GM23338 (cell line): ENCODE measurements around the gene RER1. TPM values are rescaled to one million over a fixed set of nuclear protein-coding genes. Genes with fewer than 3 reads are reported as not detected.

ENCODE experiments used
- ATAC-seq: fragments of 200-7000 bp; cut with Tn5 transposase; 3 replicates; pipeline ENCODE4 v1.9.1; 2020
- DNase-seq: peaks from one replicate; pipeline ENCODE4 v3.0.0-alpha.2; 2015; ENCODE audit warnings: low spot score
- H2AFZ ChIP-seq: fragments of 200-600 bp; sonication (generic); 2 replicates; pipeline ENCODE4 v1.8.0; 2016; ENCODE audit warnings: antibody characterized with exemption, mild to moderate bottlenecking, moderate library complexity
- H3F3A ChIP-seq: fragments of 200-600 bp; sonication (generic); replicated peaks from 2 replicates; pipeline ENCODE4 v1.8.0; 2017; ENCODE audit warnings: antibody characterized with exemption, mixed run types, low read depth
- H3K27ac ChIP-seq: fragments of 200-600 bp; sonication (generic); 2 replicates; pipeline ENCODE4 v1.6.1; 2016; ENCODE audit warnings: low read depth
- H3K27me3 ChIP-seq: fragments of 200-600 bp; sonication (generic); 2 replicates; pipeline ENCODE4 v1.8.0; 2016; ENCODE audit warnings: mild to moderate bottlenecking, mixed run types, moderate library complexity; ENCODE audit not compliant: insufficient read depth
- H3K36me3 ChIP-seq: fragments of 200-600 bp; sonication (generic); 2 replicates; pipeline ENCODE4 v1.8.0; 2016; ENCODE audit warnings: mild to moderate bottlenecking; ENCODE audit not compliant: insufficient read depth
- H3K4me1 ChIP-seq: fragments of 200-600 bp; sonication (generic); 2 replicates; pipeline ENCODE4 v1.8.0; 2016; ENCODE audit warnings: mild to moderate bottlenecking, moderate library complexity; ENCODE audit not compliant: insufficient read depth
- H3K4me2 ChIP-seq: fragments of 200-600 bp; sonication (generic); 2 replicates; pipeline ENCODE4 v1.7.1; 2017; ENCODE audit warnings: mixed run types
- H3K4me3 ChIP-seq: fragments of 200-600 bp; sonication (generic); 2 replicates; pipeline ENCODE4 v1.6.1; 2016; ENCODE audit warnings: mixed run types
- H3K79me2 ChIP-seq: fragments of 200-600 bp; sonication (generic); replicated peaks from 2 replicates; pipeline ENCODE4 v1.8.0; 2017; ENCODE audit warnings: mild to moderate bottlenecking; ENCODE audit not compliant: insufficient read depth
- H3K9me2 ChIP-seq: fragments of 200-600 bp; sonication (generic); 2 replicates; pipeline ENCODE4 v1.8.0; 2017; ENCODE audit not compliant: insufficient read depth
- H4K20me1 ChIP-seq: fragments of 200-600 bp; sonication (generic); replicated peaks from 2 replicates; pipeline ENCODE4 v1.8.0; 2017; ENCODE audit warnings: mild to moderate bottlenecking; ENCODE audit not compliant: insufficient read depth
- H3K27ac Mint-ChIP-seq: 2 replicates; pipeline ENCODE4 v1.8.0; 2020; ENCODE audit warnings: inconsistent platforms, mild to moderate bottlenecking, moderate library complexity, mixed read lengths
- H3K27me3 Mint-ChIP-seq: 3 replicates; pipeline ENCODE4 v1.8.0; 2022; ENCODE audit warnings: low read depth, mild to moderate bottlenecking, moderate library complexity, mixed read lengths, inconsistent platforms; ENCODE audit not compliant: insufficient read depth, poor library complexity
- H3K36me3 Mint-ChIP-seq: 3 replicates; pipeline ENCODE4 v1.8.0; 2021; ENCODE audit warnings: low read depth, mild to moderate bottlenecking, inconsistent platforms, moderate library complexity, mixed read lengths
- H3K4me1 Mint-ChIP-seq: 3 replicates; pipeline ENCODE4 v1.8.0; 2020; ENCODE audit warnings: mild to moderate bottlenecking, inconsistent platforms, mixed read lengths
- H3K4me3 Mint-ChIP-seq: 3 replicates; pipeline ENCODE4 v1.8.0; 2021; ENCODE audit warnings: moderate library complexity, mild to moderate bottlenecking, inconsistent platforms, mixed read lengths
- H3K9me3 Mint-ChIP-seq: 3 replicates; pipeline ENCODE4 v1.8.0; 2020; ENCODE audit warnings: moderate library complexity, mild to moderate bottlenecking, inconsistent platforms, mixed read lengths
- CTCF ChIP-seq, 2 experiments: fragments of 200-600 bp in 1 of 2; sonication (generic) in 1 of 2; conservative IDR thresholded peaks; 2 replicates each; pipeline versions ENCODE4 v1.5.1 to v1.6.1; 2016 to 2017; ENCODE audit warnings: antibody characterized with exemption in 2 of 2, low read depth in 2 of 2, mild to moderate bottlenecking in 2 of 2, moderate library complexity in 1 of 2
- ETS1 ChIP-seq: IDR thresholded peaks from 2 replicates; pipeline ENCODE4 v1.6.1; 2016; ENCODE audit warnings: antibody characterized with exemption
- EZH2 ChIP-seq: fragments of 200-600 bp; sonication (generic); IDR thresholded peaks from one replicate; pipeline ENCODE4 v1.8.0; 2017; ENCODE audit warnings: antibody characterized with exemption, mild to moderate bottlenecking, low read depth; ENCODE audit not compliant: unreplicated experiment
- EZH2phosphoT487 ChIP-seq: fragments of 200-600 bp; sonication (generic); IDR thresholded peaks from one replicate; pipeline ENCODE4 v1.8.1; 2018; ENCODE audit warnings: antibody characterized with exemption; ENCODE audit not compliant: unreplicated experiment
- REST ChIP-seq: IDR thresholded peaks from one replicate; pipeline ENCODE4 v1.6.1; 2018; ENCODE audit warnings: antibody characterized with exemption; ENCODE audit not compliant: unreplicated experiment
- ZNF114 ChIP-seq: fragments of 250-450 bp; sonication (Bioruptor Pico); IDR thresholded peaks from 2 replicates; pipeline ENCODE4 v1.5.0; 2020; ENCODE audit warnings: mild to moderate bottlenecking, moderate library complexity
- ZNF331 ChIP-seq: fragments of 250-450 bp; sonication (Bioruptor Pico); IDR thresholded peaks from 2 replicates; pipeline ENCODE4 v1.5.0; 2020; ENCODE audit warnings: low read depth, mild to moderate bottlenecking, moderate library complexity
- polyA plus RNA-seq: library from polyadenylated mRNA; unstranded; fragments of >200 nt; fragmentation: Nextera tagmentation; extraction: Ambion mirVana; gene quantifications from 2 replicates; pipeline ENCODE4 v1.2.1, GENCODE V29; 2016
- total RNA-seq: library from RNA; depleted of rRNA; stranded (reverse); fragments of >200 nt; shearing (Covaris generic); gene quantifications from 2 replicates; pipeline ENCODE4 v1.2.3, GENCODE V29; 2014

Gene RER1
- total and polyA plus RNA-seq, 2 experiments from 2014 or later, result 58.4 to 99.5 TPM

- no peak overlapping the region for H3K27ac Mint-ChIP-seq
- H3K36me3 Mint-ChIP-seq, result no peaks in the 10 kb centered on the region
- peak overlapping the region; percentile 68; the same call in 1 of the 2 replicates for H3K4me2 ChIP-seq
- H3K36me3 ChIP-seq, result no peaks in the 10 kb centered on the region
- H3K27me3 ChIP-seq, result peaks cover 19% of the 10 kb centered on the region
- DNase-seq, result peak; percentile 74
- ATAC-seq, result peak; percentile 27
- peaks cover 9% of the 10 kb centered on the region for H3K27me3 Mint-ChIP-seq
- no peaks in the 10 kb centered on the region for H3K79me2 ChIP-seq
- no peaks in the 10 kb centered on the region for H4K20me1 ChIP-seq
- H3F3A ChIP-seq, result no peaks in the 10 kb centered on the region
- no peaks in the 10 kb centered on the region for H3K9me2 ChIP-seq
- H3K4me1 Mint-ChIP-seq, result peaks cover 14% of the 10 kb centered on the region
- no peak overlapping the region for H2AFZ ChIP-seq
- no peaks in the 10 kb centered on the region for H3K4me1 ChIP-seq
- no peak overlapping the region for H3K27ac ChIP-seq
- no peaks in the 10 kb centered on the region for H3K9me3 Mint-ChIP-seq
- TF ChIP-seq ETS1, result no peak
- peak in 1 of 2 experiments; percentile 72; a peak in 2 of 4 replicates for TF ChIP-seq CTCF (conservative IDR thresholded peaks at IDR 0.05; ENCODE audit: low read depth in 2 of 2)
- no peak overlapping the region for H3K4me3 Mint-ChIP-seq
- H3K4me3 ChIP-seq, result peak overlapping the region; percentile 48; the same call in 1 of the 2 replicates
Measured at GRCh38 chr1:2443277-2444137, 51.9 kb downstream of the RER1 start.

- Histone ChIP-seq H3K9me2 (no peaks in the 10 kb centered on the region), H3K4me3 (peak overlapping the region; percentile 38; the same call in 1 of the 2 replicates), H3K27me3 (peaks cover 19% of the 10 kb centered on the region), H4K20me1 (no peaks in the 10 kb centered on the region), H3K36me3 (no peaks in the 10 kb centered on the region), H3F3A (no peaks in the 10 kb centered on the region), H2AFZ (no peak overlapping the region), H3K79me2 (no peaks in the 10 kb centered on the region), H3K27ac (no peak overlapping the region), H3K4me2 (peak overlapping the region; percentile 55; the same call in 1 of the 2 replicates), H3K4me1 (no peaks in the 10 kb centered on the region)
- H3K36me3 Mint-ChIP-seq, result no peaks in the 10 kb centered on the region
- H3K4me1 Mint-ChIP-seq, result peaks cover 14% of the 10 kb centered on the region
- no peak overlapping the region for H3K27ac Mint-ChIP-seq
- DNase-seq (no peak), ATAC-seq (no peak)
- peaks cover 9% of the 10 kb centered on the region for H3K27me3 Mint-ChIP-seq
- peak overlapping the region; percentile 45; the same call in 1 of the 3 replicates for H3K4me3 Mint-ChIP-seq
- no peaks in the 10 kb centered on the region for H3K9me3 Mint-ChIP-seq
- TF ChIP-seq EZH2 (no peak), REST (no peak), EZH2phosphoT487 (no peak), ZNF331 (CRISPR knock-in tag) (no peak), ZNF114 (CRISPR knock-in tag) (no peak)
Measured at GRCh38 chr1:2444138-2444591, 52.5 kb downstream of the RER1 start.
